HepG2 (cell line): Measurements from ENCODE around the gene SH2D3A. TPM values are rescaled to one million over a fixed set of nuclear protein-coding genes. Genes with fewer than 3 reads are reported as not detected.

Experiments used
- FOXC1 ChIP-seq: sonication (generic); formaldehyde crosslinking; IDR thresholded peaks from 2 replicates; pipeline ENCODE4 v1.8.0; 2022; ENCODE audit warnings: mild to moderate bottlenecking, missing genetic modification reagents, borderline replicate concordance
- GPN1 ChIP-seq: sonication (generic); formaldehyde crosslinking; IDR thresholded peaks from 2 replicates; pipeline ENCODE4 v1.5.1; 2020; ENCODE audit warnings: missing genetic modification reagents, borderline replicate concordance
- HDAC2 ChIP-seq: sonication (generic); formaldehyde crosslinking; IDR thresholded peaks from 2 replicates; pipeline ENCODE4 v1.4.0; 2020; ENCODE audit warnings: missing genetic modification reagents
- HOXA7 ChIP-seq: sonication (generic); formaldehyde crosslinking; IDR thresholded peaks from 2 replicates; pipeline ENCODE4 v1.8.1; 2022; ENCODE audit warnings: mild to moderate bottlenecking, missing genetic modification reagents, moderate library complexity
- KDM5A ChIP-seq: fragments of 200-600 bp; sonication (generic); IDR thresholded peaks from 2 replicates; pipeline ENCODE4 v1.7.0; 2018; ENCODE audit warnings: antibody characterized with exemption, mild to moderate bottlenecking, low read length, borderline replicate concordance
- KLF12 ChIP-seq: sonication (generic); formaldehyde crosslinking; IDR thresholded peaks from 2 replicates; pipeline ENCODE4 v1.4.0; 2020; ENCODE audit warnings: missing genetic modification reagents, borderline replicate concordance
- MTA1 ChIP-seq: sonication (generic); formaldehyde crosslinking; IDR thresholded peaks from 2 replicates; pipeline ENCODE4 v1.4.0; 2020; ENCODE audit warnings: missing genetic modification reagents, mild to moderate bottlenecking, borderline replicate concordance
- PITX1 ChIP-seq: sonication (generic); formaldehyde crosslinking; IDR thresholded peaks from 2 replicates; pipeline ENCODE4 v1.5.1; 2020; ENCODE audit warnings: mild to moderate bottlenecking, missing genetic modification reagents
- SIN3A ChIP-seq: IDR thresholded peaks from 2 replicates; pipeline ENCODE4 v1.6.1; 2011; ENCODE audit warnings: low read depth, mild to moderate bottlenecking, control low read depth, low read length, borderline replicate concordance
- SNRNP70 ChIP-seq: fragments of 200-400 bp; formaldehyde crosslinking; IDR thresholded peaks from 2 replicates; pipeline ENCODE4 v1.6.1; 2017; ENCODE audit warnings: mild to moderate bottlenecking, low read depth, low read length, moderate library complexity
- SP4 ChIP-seq: sonication (generic); formaldehyde crosslinking; IDR thresholded peaks from 2 replicates; pipeline ENCODE4 v1.8.1; 2023; ENCODE audit warnings: mild to moderate bottlenecking, missing genetic modification reagents
- TBX2 ChIP-seq: sonication (generic); formaldehyde crosslinking; IDR thresholded peaks from 2 replicates; pipeline ENCODE4 v1.5.0; 2020; ENCODE audit warnings: missing genetic modification reagents, mild to moderate bottlenecking, borderline replicate concordance
- TCF7 ChIP-seq: sonication (generic); IDR thresholded peaks from 2 replicates; pipeline ENCODE4 v1.6.1; 2016; ENCODE audit warnings: antibody characterized with exemption, low read depth
- U2AF2 ChIP-seq: fragments of 200-400 bp; formaldehyde crosslinking; IDR thresholded peaks from 2 replicates; pipeline ENCODE4 v1.6.1; 2017; ENCODE audit warnings: low read depth, mild to moderate bottlenecking, low read length
- XRCC5 ChIP-seq: fragments of 200-400 bp; formaldehyde crosslinking; optimal IDR thresholded peaks from 2 replicates; pipeline ENCODE3; 2017; ENCODE audit warnings: mild to moderate bottlenecking, low read length
- ZEB1 ChIP-seq: IDR thresholded peaks from 2 replicates; pipeline ENCODE4 v1.6.1; 2012; ENCODE audit warnings: mild to moderate bottlenecking, low read depth, inconsistent platforms; ENCODE audit not compliant: insufficient replicate concordance
- ZFP36L2 ChIP-seq: sonication (generic); formaldehyde crosslinking; IDR thresholded peaks from 2 replicates; pipeline ENCODE4 v1.4.0; 2020; ENCODE audit warnings: missing genetic modification reagents
- ZNF235 ChIP-seq: sonication (generic); formaldehyde crosslinking; IDR thresholded peaks from 2 replicates; pipeline ENCODE4 v1.8.1; 2023; ENCODE audit warnings: mild to moderate bottlenecking, missing genetic modification reagents, borderline replicate concordance
- ZNF441 ChIP-seq: sonication (generic); formaldehyde crosslinking; IDR thresholded peaks from 2 replicates; pipeline ENCODE4 v1.7.0; 2021; ENCODE audit warnings: missing genetic modification reagents, borderline replicate concordance
- ZNF501 ChIP-seq: sonication (generic); formaldehyde crosslinking; IDR thresholded peaks from 2 replicates; pipeline ENCODE4 v1.5.1; 2020; ENCODE audit warnings: mild to moderate bottlenecking, moderate library complexity, missing genetic modification reagents
- ZNF530 ChIP-seq: sonication (generic); formaldehyde crosslinking; IDR thresholded peaks from 2 replicates; pipeline ENCODE4 v1.5.0; 2020; ENCODE audit warnings: low read depth, mild to moderate bottlenecking, missing genetic modification reagents
- ZNF780A ChIP-seq: sonication (generic); formaldehyde crosslinking; IDR thresholded peaks from 2 replicates; pipeline ENCODE4 v1.8.0; 2022; ENCODE audit warnings: mild to moderate bottlenecking, missing genetic modification reagents, moderate library complexity
- polyA plus RNA-seq, 8 experiments: library from polyadenylated mRNA; depleted of rRNA in 3 of 8; stranded (reverse) in 7 of 8; unstranded in 1 of 8; fragments of >200 nt; fragmentation: Illumina TruSeq in 4 of 8; extraction: Trizol in 4 of 8; gene quantifications; 2 replicates each; pipeline versions ENCODE4 v1.2.1 to v1.2.3, GENCODE V29; 2011 to 2016; ENCODE audit warnings: low read depth in 4 of 8, missing spikeins in 1 of 8, mixed read lengths in 1 of 8; ENCODE audit not compliant: insufficient read depth in 1 of 8
- total RNA-seq, 5 experiments: library from RNA; depleted of rRNA; stranded (reverse); fragments of >200 nt; fragmentation: Illumina TruSeq; extraction: Trizol; gene quantifications; 2 replicates each; pipeline ENCODE4 v1.2.3, GENCODE V29; 2016; ENCODE audit warnings: low read depth in 1 of 5
- TF ChIP-seq, protein P1 (sequence below): sonication (generic); formaldehyde crosslinking; IDR thresholded peaks from 2 replicates; pipeline ENCODE4 v1.4.0; 2020; ENCODE audit warnings: missing genetic modification reagents
- TF ChIP-seq, protein P2 (sequence below): sonication (generic); formaldehyde crosslinking; IDR thresholded peaks from 2 replicates; pipeline ENCODE4 v1.8.1; 2022; ENCODE audit warnings: mild to moderate bottlenecking, missing genetic modification reagents
- TF ChIP-seq, protein P3 (sequence below): sonication (generic); formaldehyde crosslinking; IDR thresholded peaks from 2 replicates; pipeline ENCODE4 v1.8.0; 2022; ENCODE audit warnings: mild to moderate bottlenecking, missing genetic modification reagents, moderate library complexity
- TF ChIP-seq, protein P4 (sequence below): sonication (generic); formaldehyde crosslinking; IDR thresholded peaks from 2 replicates; pipeline ENCODE4 v1.4.0; 2020; ENCODE audit warnings: mild to moderate bottlenecking, missing genetic modification reagents

The SH2D3A gene
- total and polyA plus RNA-seq, 2 of the 13 experiments (the other 11 are each of a cell fraction or from before 2014, with no cell fraction given), result 1.0 to 2.2 TPM

DNA sequence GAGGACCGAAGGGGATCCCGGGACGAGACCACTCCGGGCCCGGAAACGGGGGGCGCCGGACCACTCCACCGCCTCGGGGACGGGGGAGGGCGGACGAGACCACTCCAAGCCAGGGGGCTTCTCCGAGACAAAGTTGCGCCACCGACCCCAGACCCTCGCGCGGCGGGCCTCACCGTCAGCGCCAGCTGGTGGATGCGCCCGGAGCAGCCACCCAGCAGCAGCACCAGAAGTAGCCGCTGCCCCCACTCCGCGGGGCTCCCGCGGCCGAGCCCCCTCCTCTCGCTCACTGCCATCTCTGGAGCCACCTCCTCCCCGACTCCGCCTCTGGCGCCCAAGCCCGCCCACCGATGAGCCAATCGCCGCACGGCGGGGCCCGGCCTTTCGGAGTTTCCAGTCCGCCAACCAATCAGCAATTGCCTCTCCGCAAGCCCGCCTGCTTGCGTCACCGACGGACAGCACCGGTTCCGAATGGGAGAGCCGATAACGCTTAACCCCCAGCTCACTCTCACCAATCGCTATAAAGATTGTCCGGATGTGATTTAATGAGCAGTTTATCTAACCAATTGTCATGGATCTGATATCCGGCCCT is 29.9 kb downstream of the SH2D3A start, which contains the start of gene GPR108 (continued):
- TF ChIP-seq, protein P1, sequence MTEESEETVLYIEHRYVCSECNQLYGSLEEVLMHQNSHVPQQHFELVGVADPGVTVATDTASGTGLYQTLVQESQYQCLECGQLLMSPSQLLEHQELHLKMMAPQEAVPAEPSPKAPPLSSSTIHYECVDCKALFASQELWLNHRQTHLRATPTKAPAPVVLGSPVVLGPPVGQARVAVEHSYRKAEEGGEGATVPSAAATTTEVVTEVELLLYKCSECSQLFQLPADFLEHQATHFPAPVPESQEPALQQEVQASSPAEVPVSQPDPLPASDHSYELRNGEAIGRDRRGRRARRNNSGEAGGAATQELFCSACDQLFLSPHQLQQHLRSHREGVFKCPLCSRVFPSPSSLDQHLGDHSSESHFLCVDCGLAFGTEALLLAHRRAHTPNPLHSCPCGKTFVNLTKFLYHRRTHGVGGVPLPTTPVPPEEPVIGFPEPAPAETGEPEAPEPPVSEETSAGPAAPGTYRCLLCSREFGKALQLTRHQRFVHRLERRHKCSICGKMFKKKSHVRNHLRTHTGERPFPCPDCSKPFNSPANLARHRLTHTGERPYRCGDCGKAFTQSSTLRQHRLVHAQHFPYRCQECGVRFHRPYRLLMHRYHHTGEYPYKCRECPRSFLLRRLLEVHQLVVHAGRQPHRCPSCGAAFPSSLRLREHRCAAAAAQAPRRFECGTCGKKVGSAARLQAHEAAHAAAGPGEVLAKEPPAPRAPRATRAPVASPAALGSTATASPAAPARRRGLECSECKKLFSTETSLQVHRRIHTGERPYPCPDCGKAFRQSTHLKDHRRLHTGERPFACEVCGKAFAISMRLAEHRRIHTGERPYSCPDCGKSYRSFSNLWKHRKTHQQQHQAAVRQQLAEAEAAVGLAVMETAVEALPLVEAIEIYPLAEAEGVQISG (CRISPR knock-in tag), result 0 out of 2 replicates have a peak, but pooled peaks have one; percentile 22
- TF ChIP-seq SNRNP70 (no peak), SIN3A (no peak), GPN1 (no peak), PITX1 (CRISPR knock-in tag) (no peak; the same call in 1 of the 2 replicates), FOXC1 (CRISPR knock-in tag) (no peak), XRCC5 (no peak), ZNF501 (CRISPR knock-in tag) (no peak), TCF7 (no peak), ZNF441 (CRISPR knock-in tag) (no peak), HDAC2 (CRISPR knock-in tag) (no peak), KDM5A (no peak), ZNF530 (CRISPR knock-in tag) (no peak), ZFP36L2 (no peak), KLF12 (CRISPR knock-in tag) (no peak), U2AF2 (no peak), ZEB1 (no peak), HOXA7 (no peak), ZNF235 (CRISPR knock-in tag) (peak; percentile 83; the same call in 1 of the 2 replicates), SP4 (CRISPR knock-in tag) (peak; percentile 92), TBX2 (CRISPR knock-in tag) (no peak), MTA1 (no peak), ZNF780A (CRISPR knock-in tag) (no peak)
- TF ChIP-seq, protein P2, sequence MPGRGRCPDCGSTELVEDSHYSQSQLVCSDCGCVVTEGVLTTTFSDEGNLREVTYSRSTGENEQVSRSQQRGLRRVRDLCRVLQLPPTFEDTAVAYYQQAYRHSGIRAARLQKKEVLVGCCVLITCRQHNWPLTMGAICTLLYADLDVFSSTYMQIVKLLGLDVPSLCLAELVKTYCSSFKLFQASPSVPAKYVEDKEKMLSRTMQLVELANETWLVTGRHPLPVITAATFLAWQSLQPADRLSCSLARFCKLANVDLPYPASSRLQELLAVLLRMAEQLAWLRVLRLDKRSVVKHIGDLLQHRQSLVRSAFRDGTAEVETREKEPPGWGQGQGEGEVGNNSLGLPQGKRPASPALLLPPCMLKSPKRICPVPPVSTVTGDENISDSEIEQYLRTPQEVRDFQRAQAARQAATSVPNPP, result no peak
- TF ChIP-seq, protein P3, sequence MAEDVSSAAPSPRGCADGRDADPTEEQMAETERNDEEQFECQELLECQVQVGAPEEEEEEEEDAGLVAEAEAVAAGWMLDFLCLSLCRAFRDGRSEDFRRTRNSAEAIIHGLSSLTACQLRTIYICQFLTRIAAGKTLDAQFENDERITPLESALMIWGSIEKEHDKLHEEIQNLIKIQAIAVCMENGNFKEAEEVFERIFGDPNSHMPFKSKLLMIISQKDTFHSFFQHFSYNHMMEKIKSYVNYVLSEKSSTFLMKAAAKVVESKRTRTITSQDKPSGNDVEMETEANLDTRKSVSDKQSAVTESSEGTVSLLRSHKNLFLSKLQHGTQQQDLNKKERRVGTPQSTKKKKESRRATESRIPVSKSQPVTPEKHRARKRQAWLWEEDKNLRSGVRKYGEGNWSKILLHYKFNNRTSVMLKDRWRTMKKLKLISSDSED, result no peak
- TF ChIP-seq, protein P4, sequence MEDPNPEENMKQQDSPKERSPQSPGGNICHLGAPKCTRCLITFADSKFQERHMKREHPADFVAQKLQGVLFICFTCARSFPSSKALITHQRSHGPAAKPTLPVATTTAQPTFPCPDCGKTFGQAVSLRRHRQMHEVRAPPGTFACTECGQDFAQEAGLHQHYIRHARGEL (CRISPR knock-in tag), result no peak
